IMR-90 (cell line): ENCODE data around the gene YWHAG.

ENCODE experiments used
- BHLHE40 ChIP-seq: fragments of 150-350 bp; IDR thresholded peaks from 2 replicates; pipeline ENCODE4 v1.6.1; 2016; ENCODE audit warnings: mild to moderate bottlenecking, low read depth, low read length
- CEBPB ChIP-seq: IDR thresholded peaks from 2 replicates; pipeline ENCODE4 v1.6.1; 2012; ENCODE audit warnings: low read depth, low read length, improper control_type of control experiment
- FOS ChIP-seq: fragments of 150-350 bp; IDR thresholded peaks from 2 replicates; pipeline ENCODE4 v1.6.1; 2016; ENCODE audit warnings: low read depth, low read length
- MAFK ChIP-seq: IDR thresholded peaks from 2 replicates; pipeline ENCODE4 v1.6.1; 2012; ENCODE audit warnings: low read depth, low read length, improper control_type of control experiment
- MXI1 ChIP-seq: IDR thresholded peaks from 2 replicates; pipeline ENCODE4 v1.6.1; 2012; ENCODE audit warnings: low read depth, mild to moderate bottlenecking, low read length, moderate library complexity, borderline replicate concordance
- POLR2A ChIP-seq: IDR thresholded peaks from 2 replicates; pipeline ENCODE4 v1.6.1; 2012; ENCODE audit warnings: mild to moderate bottlenecking, low read depth, low read length
- RAD21 ChIP-seq: IDR thresholded peaks from 2 replicates; pipeline ENCODE4 v1.6.1; 2012; ENCODE audit warnings: low read length, improper control_type of control experiment
- RCOR1 ChIP-seq: IDR thresholded peaks from 2 replicates; pipeline ENCODE4 v1.6.1; 2012; ENCODE audit warnings: mild to moderate bottlenecking, low read length, improper control_type of control experiment; ENCODE audit not compliant: insufficient replicate concordance
- RFX5 ChIP-seq: IDR thresholded peaks from 2 replicates; pipeline ENCODE4 v1.8.0; 2012; ENCODE audit warnings: low read depth, mild to moderate bottlenecking, low read length, moderate library complexity
- SMC3 ChIP-seq: fragments of 150-350 bp; IDR thresholded peaks from 2 replicates; pipeline ENCODE4 v1.6.1; 2016; ENCODE audit warnings: low read depth, mild to moderate bottlenecking, antibody characterized with exemption, low read length, moderate library complexity
- TF ChIP-seq, protein P1 (sequence below): conservative IDR thresholded peaks from 2 replicates; pipeline ENCODE4 v1.5.1; 2012; ENCODE audit warnings: mild to moderate bottlenecking, low read depth, low read length, improper control_type of control experiment
- TF ChIP-seq, protein P2 (sequence below): fragments of 150-350 bp; IDR thresholded peaks from 2 replicates; pipeline ENCODE4 v1.6.1; 2017; ENCODE audit warnings: mild to moderate bottlenecking, antibody characterized with exemption, low read length, low read depth

DNA sequence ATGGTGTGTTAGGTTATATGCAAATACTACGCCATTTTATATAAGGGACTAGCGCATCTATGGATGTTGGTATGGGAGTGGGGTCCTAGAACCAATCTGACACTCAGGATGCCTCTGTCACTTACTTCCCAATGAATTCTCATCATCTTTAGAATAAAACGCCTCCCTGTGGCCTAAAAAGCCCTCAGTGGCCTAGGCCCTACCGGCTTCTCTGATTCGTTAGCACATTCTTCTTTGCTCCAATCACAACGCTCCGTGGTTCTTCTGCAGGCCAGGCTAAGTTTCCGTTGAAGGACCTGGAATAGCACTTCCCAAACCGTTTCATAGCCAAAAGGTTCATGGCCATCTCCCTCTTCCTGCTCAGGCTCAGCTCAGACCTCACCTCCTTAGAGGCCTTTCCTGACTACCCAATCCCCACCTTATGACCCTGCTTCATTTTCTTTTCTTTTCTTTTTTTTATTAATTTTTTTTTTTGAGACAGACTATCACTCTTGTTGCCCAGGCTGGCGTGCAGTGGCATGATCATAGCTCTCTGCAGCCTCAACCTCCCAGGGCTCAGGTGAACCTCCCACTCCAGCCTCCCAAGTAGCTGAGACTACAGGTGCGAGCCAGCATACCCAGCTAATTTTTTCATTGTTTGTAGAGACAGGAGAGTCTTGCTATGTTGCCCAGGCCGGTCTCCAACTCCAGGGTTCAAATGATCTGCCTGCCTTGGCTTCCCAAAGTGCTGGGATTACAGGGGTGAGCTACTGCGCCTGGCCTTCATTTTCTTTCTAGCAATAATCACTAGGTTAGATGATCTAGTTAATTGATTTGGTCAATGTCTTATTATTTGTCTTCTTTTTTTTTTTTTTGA, 24.5 kb upstream of the YWHAG start:
- TF ChIP-seq, protein P1, sequence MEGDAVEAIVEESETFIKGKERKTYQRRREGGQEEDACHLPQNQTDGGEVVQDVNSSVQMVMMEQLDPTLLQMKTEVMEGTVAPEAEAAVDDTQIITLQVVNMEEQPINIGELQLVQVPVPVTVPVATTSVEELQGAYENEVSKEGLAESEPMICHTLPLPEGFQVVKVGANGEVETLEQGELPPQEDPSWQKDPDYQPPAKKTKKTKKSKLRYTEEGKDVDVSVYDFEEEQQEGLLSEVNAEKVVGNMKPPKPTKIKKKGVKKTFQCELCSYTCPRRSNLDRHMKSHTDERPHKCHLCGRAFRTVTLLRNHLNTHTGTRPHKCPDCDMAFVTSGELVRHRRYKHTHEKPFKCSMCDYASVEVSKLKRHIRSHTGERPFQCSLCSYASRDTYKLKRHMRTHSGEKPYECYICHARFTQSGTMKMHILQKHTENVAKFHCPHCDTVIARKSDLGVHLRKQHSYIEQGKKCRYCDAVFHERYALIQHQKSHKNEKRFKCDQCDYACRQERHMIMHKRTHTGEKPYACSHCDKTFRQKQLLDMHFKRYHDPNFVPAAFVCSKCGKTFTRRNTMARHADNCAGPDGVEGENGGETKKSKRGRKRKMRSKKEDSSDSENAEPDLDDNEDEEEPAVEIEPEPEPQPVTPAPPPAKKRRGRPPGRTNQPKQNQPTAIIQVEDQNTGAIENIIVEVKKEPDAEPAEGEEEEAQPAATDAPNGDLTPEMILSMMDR, result no peak
- TF ChIP-seq, protein P2, sequence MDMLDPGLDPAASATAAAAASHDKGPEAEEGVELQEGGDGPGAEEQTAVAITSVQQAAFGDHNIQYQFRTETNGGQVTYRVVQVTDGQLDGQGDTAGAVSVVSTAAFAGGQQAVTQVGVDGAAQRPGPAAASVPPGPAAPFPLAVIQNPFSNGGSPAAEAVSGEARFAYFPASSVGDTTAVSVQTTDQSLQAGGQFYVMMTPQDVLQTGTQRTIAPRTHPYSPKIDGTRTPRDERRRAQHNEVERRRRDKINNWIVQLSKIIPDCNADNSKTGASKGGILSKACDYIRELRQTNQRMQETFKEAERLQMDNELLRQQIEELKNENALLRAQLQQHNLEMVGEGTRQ, result no peak
- TF ChIP-seq POLR2A (no peak), CEBPB (no peak), RFX5 (no peak), RAD21 (no peak), BHLHE40 (no peak), FOS (no peak), SMC3 (no peak), RCOR1 (no peak), MXI1 (no peak), MAFK (no peak)
